Stimulated activated memory B cell treated with anti-CD40 and anti-IgM and Interleukin-4, amounts not matched to agents 10 μg/mL and 1 μg/mL and 100 μg/mL, for 72 hours (primary cell): ENCODE measurements around the gene DDX24.

Source experiments
- ATAC-seq: fragments of 150-1000 bp; cut with Tn5 transposase; 2 replicates; pipeline ENCODE4 v1.10.0; 2021
- H3K27ac Mint-ChIP-seq: one replicate; pipeline ENCODE4 v1.8.0; 2022; ENCODE audit warnings: mild to moderate bottlenecking, mixed read lengths
- H3K27me3 Mint-ChIP-seq: one replicate; pipeline ENCODE4 v1.8.0; 2022; ENCODE audit warnings: mixed read lengths
- H3K36me3 Mint-ChIP-seq: one replicate; pipeline ENCODE4 v1.8.0; 2022; ENCODE audit warnings: mixed read lengths
- H3K4me1 Mint-ChIP-seq: one replicate; pipeline ENCODE4 v1.8.0; 2022; ENCODE audit warnings: mixed read lengths
- H3K4me3 Mint-ChIP-seq: one replicate; pipeline ENCODE4 v1.8.0; 2022; ENCODE audit warnings: mild to moderate bottlenecking, moderate library complexity, mixed read lengths
- H3K9me3 Mint-ChIP-seq: one replicate; pipeline ENCODE4 v1.8.0; 2022; ENCODE audit warnings: mixed read lengths

The DDX24 gene

DNA sequence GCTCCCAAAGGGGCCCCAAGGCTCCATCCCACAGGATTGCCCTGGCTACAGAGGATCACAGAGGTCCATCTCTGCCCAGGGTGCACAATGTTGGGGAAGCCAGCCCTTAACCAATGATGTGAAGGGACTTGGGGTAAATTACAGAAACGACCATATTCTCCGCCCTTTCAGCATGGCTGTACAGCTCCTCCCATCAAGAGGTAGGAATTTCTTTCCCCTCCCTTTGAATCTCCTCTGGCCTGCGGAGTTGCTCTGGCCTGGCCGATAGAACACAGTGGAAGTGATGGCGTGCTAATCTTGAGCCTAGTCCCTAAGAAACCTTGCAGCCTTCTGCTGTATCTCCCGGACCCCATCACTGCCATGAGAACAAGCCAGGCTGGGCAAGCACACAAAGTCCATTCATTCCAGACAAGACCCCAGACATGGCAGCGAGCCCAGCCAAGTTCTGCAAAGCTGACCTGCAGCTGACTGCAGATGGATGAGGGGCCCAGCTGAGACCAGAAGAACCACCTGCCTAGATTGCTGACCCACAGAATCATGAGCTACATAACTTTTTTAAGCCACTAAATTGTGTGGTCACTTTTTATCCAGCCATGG, 22.6 kb upstream of the DDX24 start:
- Mint-ChIP-seq H3K27me3 (no peaks in the 10 kb centered on the region), H3K9me3 (no peaks in the 10 kb centered on the region), H3K27ac (no peak overlapping the region), H3K36me3 (peaks cover 2% of the 10 kb centered on the region), H3K4me3 (no peak overlapping the region), H3K4me1 (no peaks in the 10 kb centered on the region)
- no peak for ATAC-seq

DNA sequence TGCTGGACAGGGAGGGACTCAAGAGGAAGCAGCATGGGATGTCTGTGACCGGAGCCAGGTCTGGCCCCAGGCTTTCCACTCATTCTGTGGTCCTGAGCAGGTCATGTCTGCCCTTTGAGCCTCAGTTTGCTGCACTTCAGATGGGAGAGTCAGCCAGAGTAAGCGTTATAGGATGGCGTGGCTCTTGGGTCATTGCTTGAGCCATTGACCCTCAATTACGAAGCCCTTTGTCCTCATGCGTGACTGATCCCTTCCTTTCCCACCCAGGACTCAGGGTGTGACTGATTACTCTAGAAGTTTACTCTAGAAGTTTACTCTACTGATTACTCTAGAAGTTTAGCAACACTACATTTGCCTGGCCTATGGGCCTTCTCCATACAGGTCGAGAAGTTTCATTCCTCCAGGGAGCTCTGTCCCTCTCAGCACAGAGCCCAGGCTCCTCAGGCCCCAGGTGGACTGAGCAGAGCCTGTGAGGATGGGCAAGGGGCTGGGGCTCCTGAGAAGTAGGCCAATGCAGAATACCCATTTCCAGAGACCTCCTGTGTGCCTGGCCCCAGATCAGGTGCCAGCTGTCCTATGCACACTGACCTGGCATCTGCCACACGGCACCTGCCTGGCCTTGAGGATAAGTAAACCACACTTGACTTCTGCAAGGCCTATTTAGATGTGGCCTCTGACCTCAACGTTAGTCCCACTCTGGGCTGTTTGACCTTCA, 21.9 kb upstream of the DDX24 start:
- Mint-ChIP-seq H3K27me3 (no peaks in the 10 kb centered on the region), H3K27ac (no peak overlapping the region), H3K9me3 (no peaks in the 10 kb centered on the region), H3K4me1 (no peaks in the 10 kb centered on the region), H3K4me3 (no peak overlapping the region), H3K36me3 (peaks cover 6% of the 10 kb centered on the region)
- ATAC-seq: peak; percentile 21

DNA sequence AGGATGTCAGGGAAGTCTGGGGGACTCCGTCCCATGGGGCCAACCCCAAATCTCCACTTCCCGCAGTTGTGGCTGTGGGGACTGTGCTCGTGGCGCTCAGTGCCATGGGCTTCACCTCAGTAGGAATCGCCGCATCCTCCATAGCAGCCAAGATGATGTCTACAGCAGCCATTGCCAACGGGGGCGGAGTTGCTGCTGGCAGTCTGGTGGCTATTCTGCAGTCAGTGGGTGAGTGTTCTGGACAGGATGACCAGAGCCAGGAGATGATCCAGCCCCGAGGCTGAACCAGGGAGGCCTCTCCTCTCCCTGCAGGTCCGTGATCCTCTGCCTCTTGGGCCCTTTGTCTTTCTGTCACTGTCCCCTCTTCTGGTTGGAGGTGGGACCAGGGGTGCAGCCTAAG, 20.7 kb upstream of the DDX24 start:
- no peak overlapping the region for H3K27ac Mint-ChIP-seq
- H3K4me1 Mint-ChIP-seq: no peaks in the 10 kb centered on the region
- no peaks in the 10 kb centered on the region for H3K9me3 Mint-ChIP-seq
- no peak overlapping the region for H3K4me3 Mint-ChIP-seq
- H3K36me3 Mint-ChIP-seq: peaks cover 11% of the 10 kb centered on the region
- H3K27me3 Mint-ChIP-seq: no peaks in the 10 kb centered on the region
- no peak for ATAC-seq

- Mint-ChIP-seq H3K4me1 (no peaks in the 10 kb centered on the region), H3K36me3 (peaks cover 11% of the 10 kb centered on the region), H3K27me3 (no peaks in the 10 kb centered on the region), H3K9me3 (no peaks in the 10 kb centered on the region), H3K27ac (no peak overlapping the region), H3K4me3 (no peak overlapping the region)
- no peak for ATAC-seq
Observed at GRCh38 chr14:94100847-94101246, 19.8 kb upstream of the DDX24 start.

DNA sequence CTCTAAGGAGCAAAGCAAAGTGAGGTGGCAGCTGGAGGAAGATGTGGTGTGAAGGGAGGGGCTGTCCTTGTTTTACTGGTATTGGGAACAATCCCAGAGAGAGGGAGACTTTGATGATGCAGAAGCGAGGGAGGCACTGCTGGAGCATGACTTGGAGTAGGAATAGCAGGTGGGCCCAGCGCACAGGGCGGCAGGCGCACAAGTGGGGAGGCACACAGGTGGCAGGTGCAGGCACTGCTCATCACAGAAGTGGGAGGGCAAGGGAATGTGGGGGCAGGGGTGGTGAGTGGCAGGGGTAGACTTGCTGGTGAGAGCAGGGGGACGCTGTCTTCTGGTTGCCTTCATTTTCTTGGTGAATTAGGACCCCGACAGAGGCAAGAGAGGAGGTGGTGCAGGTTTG, 18.0 kb upstream of the DDX24 start:
- Mint-ChIP-seq H3K4me3 (no peak overlapping the region), H3K9me3 (no peaks in the 10 kb centered on the region), H3K27ac (no peak overlapping the region)

DNA sequence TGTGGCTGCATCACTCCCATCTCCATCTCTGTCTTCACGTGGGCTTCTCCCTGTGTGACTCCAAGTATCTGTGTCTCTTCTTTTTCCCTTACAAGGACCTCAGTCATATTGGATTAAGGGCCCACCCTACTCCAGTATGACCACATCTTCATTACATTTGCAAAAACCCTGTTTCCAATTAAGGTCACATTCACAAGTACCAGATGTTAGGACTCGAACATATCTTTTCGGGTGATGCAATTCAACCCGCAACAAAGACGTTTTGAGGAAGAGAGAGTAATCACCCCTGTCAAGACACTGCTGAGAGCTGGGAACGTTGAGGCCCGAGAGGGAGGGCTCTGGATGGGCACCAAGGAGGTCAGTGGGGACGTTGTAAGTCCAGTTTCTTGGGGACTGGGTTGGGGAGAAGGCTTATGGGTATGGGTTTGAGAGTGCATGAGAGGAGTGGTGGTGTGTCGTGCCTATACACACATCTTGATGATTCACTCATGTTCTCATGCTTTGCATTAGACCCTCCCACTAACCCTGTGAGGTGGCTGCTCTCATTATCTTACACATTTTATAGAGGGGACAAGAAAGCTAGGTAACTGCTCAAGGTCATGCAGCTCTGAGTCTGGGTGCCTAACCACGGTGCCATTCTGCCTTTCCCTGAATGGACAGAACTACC, 17.5 kb upstream of the DDX24 start:
- Mint-ChIP-seq H3K27me3 (no peaks in the 10 kb centered on the region), H3K9me3 (no peaks in the 10 kb centered on the region), H3K27ac (no peak overlapping the region), H3K4me3 (no peak overlapping the region), H3K36me3 (peaks cover 11% of the 10 kb centered on the region), H3K4me1 (no peaks in the 10 kb centered on the region)
- no peak for ATAC-seq

More for the DNA sequence above, 18.0 kb upstream of the DDX24 start:
- Mint-ChIP-seq H3K4me1 (no peaks in the 10 kb centered on the region), H3K27me3 (no peaks in the 10 kb centered on the region), H3K36me3 (peaks cover 11% of the 10 kb centered on the region)
- no peak for ATAC-seq

GRCh38 chr14:94097091-94097490, 16.1 kb upstream of the DDX24 start:
- ATAC-seq: no peak
- no peak overlapping the region for H3K4me3 Mint-ChIP-seq
- H3K9me3 Mint-ChIP-seq: no peaks in the 10 kb centered on the region
- no peaks in the 10 kb centered on the region for H3K4me1 Mint-ChIP-seq
- peaks cover 11% of the 10 kb centered on the region for H3K36me3 Mint-ChIP-seq
- H3K27me3 Mint-ChIP-seq: no peaks in the 10 kb centered on the region
- H3K27ac Mint-ChIP-seq: no peak overlapping the region

DNA sequence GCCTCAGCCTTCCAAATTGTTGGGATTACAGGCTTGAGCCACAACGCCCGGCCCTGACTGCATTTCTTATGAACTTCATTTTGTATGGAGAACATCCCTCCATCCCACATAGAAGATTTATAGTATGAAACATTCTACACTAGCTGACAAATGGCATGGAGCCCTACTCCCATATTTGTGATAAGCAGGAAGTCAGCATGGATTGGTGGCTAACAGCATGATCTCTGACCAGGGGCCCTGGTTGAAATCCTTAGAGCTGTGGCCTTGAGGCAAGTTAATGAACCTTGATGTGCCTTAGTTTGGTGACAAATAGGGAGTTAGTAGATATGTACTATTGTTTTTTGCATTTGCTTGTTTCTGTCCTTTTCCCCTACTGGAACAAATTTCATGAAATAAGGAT, 12.4 kb upstream of the DDX24 start:
- H3K36me3 Mint-ChIP-seq: peaks cover 7% of the 10 kb centered on the region
- H3K4me3 Mint-ChIP-seq: no peak overlapping the region
- H3K27me3 Mint-ChIP-seq: no peaks in the 10 kb centered on the region
- no peaks in the 10 kb centered on the region for H3K9me3 Mint-ChIP-seq
- H3K4me1 Mint-ChIP-seq: no peaks in the 10 kb centered on the region
- H3K27ac Mint-ChIP-seq: no peak overlapping the region
- no peak for ATAC-seq

DNA sequence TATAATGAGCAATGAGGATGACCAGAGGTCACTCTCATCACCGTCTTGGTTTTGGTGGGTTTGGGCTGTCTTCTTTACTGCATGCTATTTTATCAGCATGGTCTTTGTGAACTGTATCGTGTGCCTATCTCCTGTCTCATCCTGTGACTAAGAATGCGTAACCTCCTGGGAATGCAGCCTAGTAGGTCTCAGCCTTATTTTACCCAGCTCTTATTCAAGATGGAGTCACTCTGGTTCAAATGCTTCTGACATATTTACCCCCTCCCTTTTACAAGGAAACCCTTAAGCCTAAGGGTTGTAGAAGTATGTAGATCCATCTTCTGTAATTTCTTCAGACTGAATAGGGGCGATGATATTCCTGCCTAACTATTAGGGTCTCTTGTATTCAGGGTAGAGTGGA, 8.5 kb upstream of the DDX24 start:
- Mint-ChIP-seq H3K27ac (no peak overlapping the region), H3K9me3 (no peaks in the 10 kb centered on the region), H3K4me3 (no peak overlapping the region), H3K4me1 (no peaks in the 10 kb centered on the region), H3K27me3 (no peaks in the 10 kb centered on the region), H3K36me3 (no peaks in the 10 kb centered on the region)
- no peak for ATAC-seq

- no peak overlapping the region for H3K4me3 Mint-ChIP-seq
- no peak overlapping the region for H3K27ac Mint-ChIP-seq
- H3K4me1 Mint-ChIP-seq: no peaks in the 10 kb centered on the region
- H3K9me3 Mint-ChIP-seq: no peaks in the 10 kb centered on the region
- ATAC-seq: no peak
- H3K27me3 Mint-ChIP-seq: no peaks in the 10 kb centered on the region
- H3K36me3 Mint-ChIP-seq: no peaks in the 10 kb centered on the region
Observed at GRCh38 chr14:94088516-94088915, 7.5 kb upstream of the DDX24 start.

DNA sequence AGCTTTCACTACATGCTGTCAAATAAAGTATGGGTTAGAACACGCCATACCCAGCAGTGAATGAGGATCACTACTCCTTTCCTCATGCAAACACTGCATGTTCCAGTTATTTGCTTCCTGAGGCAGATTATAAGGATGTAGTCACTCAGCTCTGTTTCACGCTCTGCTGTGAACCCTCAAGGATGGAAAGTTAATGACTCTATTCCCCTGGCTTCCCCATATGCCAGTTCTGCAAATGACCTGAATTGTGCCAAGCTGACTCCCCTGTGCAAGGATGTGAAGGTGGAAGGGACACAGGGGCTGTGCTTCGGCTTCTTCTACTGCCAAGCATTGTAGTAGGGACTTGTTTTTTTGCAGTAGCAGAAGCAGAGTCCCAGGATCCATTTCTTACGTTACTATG, 6.9 kb upstream of the DDX24 start:
- H3K4me3 Mint-ChIP-seq: no peak overlapping the region
- no peak overlapping the region for H3K27ac Mint-ChIP-seq
- peaks cover 2% of the 10 kb centered on the region for H3K4me1 Mint-ChIP-seq
- H3K36me3 Mint-ChIP-seq: peaks cover 2% of the 10 kb centered on the region
- no peaks in the 10 kb centered on the region for H3K27me3 Mint-ChIP-seq
- no peak for ATAC-seq
- no peaks in the 10 kb centered on the region for H3K9me3 Mint-ChIP-seq

DNA sequence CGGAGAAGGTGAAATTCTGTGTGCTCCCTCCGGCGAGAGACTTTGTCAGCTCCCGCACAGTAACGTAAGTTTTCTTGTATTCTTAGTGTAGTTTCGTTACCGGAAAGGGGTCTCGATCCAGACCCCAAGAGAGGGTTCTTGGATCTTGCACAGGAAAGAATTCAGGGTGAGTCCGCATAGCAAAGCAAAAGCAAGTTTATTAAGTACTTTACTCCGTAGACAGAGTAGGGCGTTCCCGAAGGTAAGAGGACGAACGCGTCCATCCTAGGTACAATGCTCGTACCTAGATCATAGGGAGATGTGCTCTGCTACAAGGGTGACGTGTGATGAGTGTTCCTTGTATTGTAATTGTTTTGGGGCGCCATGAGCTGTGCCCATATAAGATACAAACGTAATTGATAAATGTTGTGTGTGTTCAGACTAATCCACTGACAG, 401 bp upstream of the DDX24 start:
- Mint-ChIP-seq H3K27ac (peak overlapping the region; percentile 100), H3K4me1 (peaks cover 45% of the 10 kb centered on the region), H3K4me3 (peak overlapping the region; percentile 99), H3K9me3 (no peaks in the 10 kb centered on the region), H3K36me3 (peaks cover 29% of the 10 kb centered on the region), H3K27me3 (no peaks in the 10 kb centered on the region)
- ATAC-seq: peak; percentile 40

GRCh38 chr14:94079891-94080620, 946 bp downstream of the DDX24 start:
- Mint-ChIP-seq H3K27me3 (no peaks in the 10 kb centered on the region), H3K27ac (peak overlapping the region; percentile 100), H3K4me1 (peaks cover 52% of the 10 kb centered on the region), H3K9me3 (peaks cover 4% of the 10 kb centered on the region), H3K4me3 (peak overlapping the region; percentile 99), H3K36me3 (peaks cover 42% of the 10 kb centered on the region)
- ATAC-seq: no peak

- Mint-ChIP-seq H3K27me3 (no peaks in the 10 kb centered on the region), H3K9me3 (peaks cover 8% of the 10 kb centered on the region), H3K36me3 (peaks cover 52% of the 10 kb centered on the region), H3K27ac (no peak overlapping the region), H3K4me3 (no peak overlapping the region), H3K4me1 (peaks cover 56% of the 10 kb centered on the region)
- ATAC-seq: no peak
Observed at GRCh38 chr14:94077823-94078222, 3.2 kb downstream of the DDX24 start.

DNA sequence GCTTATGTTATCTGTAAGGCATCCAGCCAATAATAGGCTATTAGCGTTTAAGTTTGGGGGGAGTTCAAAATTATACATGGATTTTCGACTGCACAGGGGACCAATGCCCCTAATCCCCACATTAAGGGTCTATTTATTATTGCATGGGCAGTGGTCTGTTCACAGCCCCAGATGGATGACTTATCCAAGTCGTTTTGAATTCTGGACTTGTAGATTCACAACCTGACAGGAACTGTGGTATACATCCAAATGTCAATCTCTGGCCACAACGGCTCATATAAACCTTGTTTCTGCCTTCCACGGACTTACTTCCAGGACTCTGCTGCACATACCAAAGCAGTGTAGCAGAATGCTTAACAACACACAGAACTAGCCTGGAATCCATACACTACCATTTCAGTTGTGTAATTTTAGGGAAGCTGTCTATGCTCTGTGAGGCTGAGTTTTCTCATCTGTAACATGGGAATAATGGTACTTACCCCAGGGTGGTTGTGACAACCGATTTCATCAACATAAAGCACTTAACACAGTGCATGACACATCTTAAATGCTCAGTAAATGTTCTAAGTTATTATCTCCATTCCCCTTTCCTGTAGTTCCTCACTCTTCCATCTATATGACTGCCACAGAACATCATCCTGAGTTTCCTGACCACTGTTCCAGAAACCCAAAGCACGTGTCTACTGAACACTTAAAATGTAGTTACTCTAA, 3.7 kb downstream of the DDX24 start:
- ATAC-seq: no peak
- peaks cover 53% of the 10 kb centered on the region for H3K36me3 Mint-ChIP-seq
- H3K9me3 Mint-ChIP-seq: peaks cover 10% of the 10 kb centered on the region
- H3K4me3 Mint-ChIP-seq: no peak overlapping the region
- H3K27ac Mint-ChIP-seq: no peak overlapping the region
- H3K27me3 Mint-ChIP-seq: no peaks in the 10 kb centered on the region
- peaks cover 53% of the 10 kb centered on the region for H3K4me1 Mint-ChIP-seq
